Measurements from ENCODE around the gene ZNF524. TPM values are rescaled to one million over a fixed set of nuclear protein-coding genes. Genes with fewer than 3 reads are reported as not detected.

The ZNF524 gene
- total and polyA plus RNA-seq, 2 experiments from 2014 or later, result 17.8 to 18.2 TPM

DNA sequence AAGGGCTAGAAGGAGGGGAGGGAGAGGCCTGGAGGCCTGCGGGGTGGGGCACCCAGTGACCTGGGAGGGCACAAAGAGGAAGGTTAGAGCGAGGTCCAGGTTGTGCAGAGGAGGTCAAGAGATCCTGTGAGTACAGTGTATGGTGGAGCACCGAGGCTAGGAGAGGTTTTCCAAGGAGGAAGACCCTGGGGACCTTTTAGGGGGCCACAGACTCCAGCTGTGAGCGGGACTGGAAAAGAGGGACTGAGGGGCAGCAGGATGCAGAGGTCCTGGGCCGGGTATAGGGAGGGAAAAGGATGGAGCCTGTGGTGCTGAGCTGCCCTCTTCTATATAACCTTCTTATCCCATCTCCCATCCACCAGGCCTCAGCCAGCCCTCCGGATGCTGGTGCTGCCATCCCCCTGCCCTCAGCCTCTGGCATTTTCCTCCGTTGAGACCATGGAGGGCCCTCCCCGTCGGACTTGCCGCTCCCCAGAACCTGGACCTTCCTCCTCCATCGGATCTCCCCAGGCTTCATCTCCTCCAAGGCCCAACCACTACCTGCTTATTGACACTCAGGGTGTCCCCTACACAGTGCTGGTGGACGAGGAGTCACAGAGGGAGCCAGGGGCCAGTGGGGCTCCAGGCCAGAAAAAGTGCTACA, 44.2 kb downstream of the ZNF524 start:
- Histone ChIP-seq H3K9ac (peak overlapping the region; percentile 87), H3K9me2 (ENCODE audit: insufficient read depth) (no peaks in the 10 kb centered on the region), H3K9me3 (ENCODE audit: low read depth) (no peaks in the 10 kb centered on the region), H3F3A (ENCODE audit: insufficient read depth) (peaks cover 24% of the 10 kb centered on the region), H3K4me3 (peak overlapping the region; percentile 87), H2AFZ (no peak overlapping the region), H4K20me1 (ENCODE audit: insufficient read depth) (no peaks in the 10 kb centered on the region), H3K36me3 (ENCODE audit: low read depth) (peaks cover 10% of the 10 kb centered on the region; the same call in 1 of the 2 replicates), H3K4me2 (ENCODE audit: unreplicated experiment) (peak overlapping the region; percentile 71), H3K79me2 (ENCODE audit: insufficient read depth) (peaks cover 52% of the 10 kb centered on the region), H3K27me3 (replicated peaks; ENCODE audit: insufficient read depth) (no peaks in the 10 kb centered on the region), H3K4me1 (ENCODE audit: insufficient read depth) (peaks cover 22% of the 10 kb centered on the region), H3K27ac (peak overlapping the region; percentile 80)
- no peak for DNase-seq
- in situ Hi-C loops (cut with MboI), result loop anchor here (25.0 kb wide), 1 partner anchor 507 kb away; the partner anchor contains the start of gene TNNT1
- WGBS, 2 experiments (ENCODE audit: low coverage in 1 of 2, low lambda C conversion rate in 2 of 2, missing lambda C conversion rate in 2 of 2), result 27 to 36% methylated on average over 12 of the region's 12 CpGs
- TF ChIP-seq EZH2 (IDR thresholded peaks at IDR 0.05; ENCODE audit: insufficient read depth, poor library complexity, severe bottlenecking), result no peak
- no peak for TF ChIP-seq EZH2phosphoT487 (IDR thresholded peaks at IDR 0.05; ENCODE audit: insufficient read depth, low read depth)

DNA sequence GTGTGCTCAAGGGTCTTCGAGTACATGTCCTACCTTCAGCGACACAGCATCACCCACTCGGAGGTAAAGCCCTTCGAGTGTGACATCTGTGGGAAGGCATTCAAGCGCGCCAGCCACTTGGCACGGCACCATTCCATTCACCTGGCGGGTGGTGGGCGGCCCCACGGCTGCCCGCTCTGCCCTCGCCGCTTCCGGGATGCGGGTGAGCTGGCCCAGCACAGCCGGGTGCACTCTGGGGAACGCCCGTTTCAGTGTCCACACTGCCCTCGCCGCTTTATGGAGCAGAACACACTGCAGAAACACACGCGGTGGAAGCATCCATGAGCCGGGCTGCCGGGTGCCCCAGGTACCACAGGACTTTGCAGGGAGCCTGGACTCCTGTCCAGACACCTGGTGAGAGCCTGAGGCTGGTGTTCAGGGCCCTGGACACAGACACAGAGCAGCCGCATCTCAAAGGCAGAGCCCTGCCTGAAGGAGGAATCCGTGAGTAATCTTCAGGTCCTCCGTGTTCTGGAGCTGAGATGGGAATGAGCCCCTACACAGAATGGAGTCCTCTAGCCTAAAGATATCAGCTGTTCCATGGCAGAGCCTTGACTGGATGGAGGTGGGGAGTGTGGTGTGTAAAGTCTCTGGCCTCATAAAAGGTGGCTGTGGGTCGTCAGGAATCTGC, 44.9 kb downstream of the ZNF524 start:
- Histone ChIP-seq H2AFZ (no peak overlapping the region), H3F3A (ENCODE audit: insufficient read depth) (peaks cover 18% of the 10 kb centered on the region; the same call in 1 of the 2 replicates), H3K4me3 (peak overlapping the region; percentile 87), H3K36me3 (ENCODE audit: low read depth) (peaks cover 10% of the 10 kb centered on the region; the same call in 1 of the 2 replicates), H3K9me2 (ENCODE audit: insufficient read depth) (no peaks in the 10 kb centered on the region), H4K20me1 (ENCODE audit: insufficient read depth) (no peaks in the 10 kb centered on the region), H3K27ac (no peak overlapping the region), H3K9me3 (ENCODE audit: low read depth) (no peaks in the 10 kb centered on the region), H3K4me2 (ENCODE audit: unreplicated experiment) (peak overlapping the region; percentile 71), H3K79me2 (ENCODE audit: insufficient read depth) (peaks cover 46% of the 10 kb centered on the region), H3K4me1 (ENCODE audit: insufficient read depth) (peaks cover 16% of the 10 kb centered on the region), H3K27me3 (replicated peaks; ENCODE audit: insufficient read depth) (no peaks in the 10 kb centered on the region), H3K9ac (peak overlapping the region; percentile 87)
- no peak for TF ChIP-seq EZH2 (IDR thresholded peaks at IDR 0.05; ENCODE audit: insufficient read depth, poor library complexity, severe bottlenecking)
- TF ChIP-seq EZH2phosphoT487 (IDR thresholded peaks at IDR 0.05; ENCODE audit: insufficient read depth, low read depth), result no peak
- WGBS, 2 experiments (ENCODE audit: low coverage in 1 of 2, low lambda C conversion rate in 2 of 2, missing lambda C conversion rate in 2 of 2), result 87 to 91% methylated on average over 16 to 28 of the region's 28 CpGs
- in situ Hi-C loops (cut with MboI), result loop anchor here (25.0 kb wide), 1 partner anchor 508 kb away; the partner anchor contains the start of gene TNNT1
- no peak for DNase-seq

DNA sequence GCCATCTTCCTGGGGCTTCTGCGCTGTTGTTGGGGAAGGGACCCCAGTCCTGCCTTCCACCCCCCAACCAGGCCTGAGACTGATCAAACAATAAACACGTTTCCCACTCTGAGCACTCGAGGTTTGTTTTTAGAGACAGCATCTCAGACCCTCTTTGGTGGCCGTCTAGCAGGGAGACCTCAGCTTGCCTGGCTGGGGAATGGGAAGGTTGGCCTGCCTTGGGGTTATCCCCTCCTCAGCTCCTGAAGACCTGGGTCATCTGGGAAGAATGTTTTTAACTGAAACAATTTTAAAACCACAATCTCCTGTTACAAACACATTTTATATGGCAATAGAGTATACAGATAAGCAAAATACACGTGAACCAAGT, 45.4 kb downstream of the ZNF524 start:
- peaks cover 46% of the 10 kb centered on the region for H3K79me2 ChIP-seq (ENCODE audit: insufficient read depth)
- WGBS, 2 experiments (ENCODE audit: low coverage in 1 of 2, low lambda C conversion rate in 2 of 2, missing lambda C conversion rate in 2 of 2), result 72 to 85% methylated on average over 5 of the region's 5 CpGs
- TF ChIP-seq EZH2 (IDR thresholded peaks at IDR 0.05; ENCODE audit: insufficient read depth, poor library complexity, severe bottlenecking), result no peak
- no peak for TF ChIP-seq EZH2phosphoT487 (IDR thresholded peaks at IDR 0.05; ENCODE audit: insufficient read depth, low read depth)
- no peak for DNase-seq
- no peak overlapping the region for H3K4me2 ChIP-seq (ENCODE audit: unreplicated experiment)
- H3F3A ChIP-seq (ENCODE audit: insufficient read depth), result 0 out of 2 replicates have a peak, but pooled peaks cover 14% of the 10 kb centered on the region
- no peaks in the 10 kb centered on the region for H3K27me3 ChIP-seq (replicated peaks; ENCODE audit: insufficient read depth)
- 0 out of 2 replicates have a peak overlapping the region, but pooled peaks have one; percentile 12 for H3K9ac ChIP-seq
- peaks cover 16% of the 10 kb centered on the region for H3K4me1 ChIP-seq (ENCODE audit: insufficient read depth)
- no peaks in the 10 kb centered on the region for H3K9me3 ChIP-seq (ENCODE audit: low read depth)
- H3K27ac ChIP-seq, result no peak overlapping the region
- in situ Hi-C loops (cut with MboI), result loop anchor here (25.0 kb wide), 1 partner anchor 508 kb away; the partner anchor contains the start of gene TNNT1
- peaks cover 10% of the 10 kb centered on the region; the same call in 1 of the 2 replicates for H3K36me3 ChIP-seq (ENCODE audit: low read depth)
- H4K20me1 ChIP-seq (ENCODE audit: insufficient read depth), result no peaks in the 10 kb centered on the region
- H3K4me3 ChIP-seq, result no peak overlapping the region
- no peaks in the 10 kb centered on the region for H3K9me2 ChIP-seq (ENCODE audit: insufficient read depth)
- no peak overlapping the region for H2AFZ ChIP-seq

DNA sequence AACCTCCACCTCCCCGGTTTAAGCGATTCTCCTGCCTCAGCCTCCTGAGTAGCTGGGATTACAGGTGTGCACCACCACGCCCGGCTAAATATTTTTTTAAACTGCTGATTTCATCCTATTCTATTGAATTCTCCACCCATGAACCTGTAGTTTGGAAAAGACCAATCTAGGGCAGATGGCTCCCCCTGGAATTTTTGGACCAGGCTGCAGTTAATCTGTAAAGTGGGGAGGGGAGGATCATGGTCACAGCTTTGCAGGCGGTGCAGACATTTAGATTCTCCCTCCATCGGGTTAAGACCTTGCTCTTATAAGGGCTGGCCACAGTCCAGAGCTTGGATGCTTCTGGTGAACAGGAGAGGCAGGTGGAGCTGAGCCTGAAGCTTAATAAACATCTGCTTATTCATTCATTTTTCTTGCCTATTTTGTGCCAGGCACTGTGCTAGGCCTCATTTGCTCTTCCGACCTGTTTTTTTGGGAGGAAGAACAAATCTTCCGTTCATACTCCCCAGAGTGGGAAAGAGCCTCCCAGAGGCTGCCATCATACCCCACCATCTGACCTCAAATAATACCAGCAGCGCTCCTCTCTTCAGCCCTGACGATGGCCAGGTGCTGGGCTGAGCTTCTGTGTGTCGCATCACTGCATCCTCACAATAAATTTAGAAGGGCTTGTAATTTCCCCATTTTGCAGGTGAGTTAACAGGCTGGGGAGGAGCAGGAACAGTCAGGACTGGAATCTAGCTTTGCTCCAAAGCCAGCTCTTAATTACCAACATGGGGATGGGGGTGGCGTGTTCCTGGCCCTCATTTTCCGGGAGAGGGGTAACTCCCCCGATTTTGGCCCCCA, 47.0 kb downstream of the ZNF524 start:
- no peak for TF ChIP-seq EZH2 (IDR thresholded peaks at IDR 0.05; ENCODE audit: insufficient read depth, poor library complexity, severe bottlenecking)
- no peak for TF ChIP-seq EZH2phosphoT487 (IDR thresholded peaks at IDR 0.05; ENCODE audit: insufficient read depth, low read depth)
- in situ Hi-C loops (cut with MboI), result loop anchor here (25.0 kb wide), 1 partner anchor 510 kb away; the partner anchor contains the start of gene TNNT1
- Histone ChIP-seq H3K9ac (peak overlapping the region; percentile 82), H3K4me3 (peak overlapping the region; percentile 73), H3K27me3 (replicated peaks; ENCODE audit: insufficient read depth) (no peaks in the 10 kb centered on the region), H3K9me2 (ENCODE audit: insufficient read depth) (no peaks in the 10 kb centered on the region), H3K4me2 (ENCODE audit: unreplicated experiment) (peak overlapping the region; percentile 77), H3K9me3 (ENCODE audit: low read depth) (no peaks in the 10 kb centered on the region), H3K36me3 (ENCODE audit: low read depth) (peaks cover 10% of the 10 kb centered on the region; the same call in 1 of the 2 replicates), H3K27ac (no peak overlapping the region; the same call in 1 of the 2 replicates), H3F3A (ENCODE audit: insufficient read depth) (0 out of 2 replicates have a peak, but pooled peaks cover 4% of the 10 kb centered on the region), H3K79me2 (ENCODE audit: insufficient read depth) (peaks cover 39% of the 10 kb centered on the region), H4K20me1 (ENCODE audit: insufficient read depth) (no peaks in the 10 kb centered on the region), H2AFZ (peak overlapping the region; percentile 75), H3K4me1 (ENCODE audit: insufficient read depth) (peaks cover 16% of the 10 kb centered on the region)
- DNase-seq, result peak; percentile 9
- 42 to 44% methylated on average over 14 of the region's 14 CpGs for WGBS, 2 experiments (ENCODE audit: low coverage in 1 of 2, low lambda C conversion rate in 2 of 2, missing lambda C conversion rate in 2 of 2)

All from GM23248 (cell line).